GM19240 (cell line): ENCODE measurements around the gene STARD8.
"Not testable (repeated sequence)": the region's sequence is repeated elsewhere in the genome, so short reads cannot be mapped to it uniquely, and the experiment has no call there.

Source experiments
- DNase-seq: peaks from one replicate; pipeline ENCODE4 v3.0.0; 2011; ENCODE audit warnings: low spot score; ENCODE audit not compliant: insufficient read length

Gene STARD8

GRCh38 chrX:68659385-68659784 lies 11.9 kb downstream of the STARD8 start:
- DNase-seq: no peak

GRCh38 chrX:68659786-68660185 lies 12.3 kb downstream of the STARD8 start:
- no peak for DNase-seq

GRCh38 chrX:68660746-68661145 lies 13.3 kb downstream of the STARD8 start:
- DNase-seq: no peak

- no peak for DNase-seq
Measured at GRCh38 chrX:68665502-68665901, 18.0 kb downstream of the STARD8 start.

GRCh38 chrX:68666580-68666979 lies 19.1 kb downstream of the STARD8 start:
- no peak for DNase-seq

- DNase-seq: no peak
Measured at GRCh38 chrX:68669094-68669860, 21.8 kb downstream of the STARD8 start.

- DNase-seq: no peak
Measured at GRCh38 chrX:68669871-68670270, 22.4 kb downstream of the STARD8 start.

- no peak for DNase-seq
Measured at GRCh38 chrX:68671221-68671620, 23.8 kb downstream of the STARD8 start.

- no peak for DNase-seq
Measured at GRCh38 chrX:68672581-68673318, 25.3 kb downstream of the STARD8 start.

- no peak for DNase-seq
Measured at GRCh38 chrX:68675571-68675970, 28.1 kb downstream of the STARD8 start.

GRCh38 chrX:68676335-68676734 lies 28.9 kb downstream of the STARD8 start:
- no peak for DNase-seq

- no peak for DNase-seq
Measured at GRCh38 chrX:68677998-68678397, 30.5 kb downstream of the STARD8 start.

- DNase-seq: no peak
Measured at GRCh38 chrX:68681443-68681941, 34.0 kb downstream of the STARD8 start.

GRCh38 chrX:68682790-68683189 lies 35.3 kb downstream of the STARD8 start:
- no peak for DNase-seq

GRCh38 chrX:68683580-68683979 lies 36.1 kb downstream of the STARD8 start:
- no peak for DNase-seq

GRCh38 chrX:68684291-68684918 lies 36.9 kb downstream of the STARD8 start:
- no peak for DNase-seq

GRCh38 chrX:68684919-68685304 lies 37.4 kb downstream of the STARD8 start:
- DNase-seq: no peak

- DNase-seq: no peak
Measured at GRCh38 chrX:68685685-68686084, 38.2 kb downstream of the STARD8 start.

- no peak for DNase-seq
Measured at GRCh38 chrX:68686097-68686977, 38.9 kb downstream of the STARD8 start.

GRCh38 chrX:68688931-68689330 lies 41.5 kb downstream of the STARD8 start:
- not testable (repeated sequence) for DNase-seq

GRCh38 chrX:68690936-68691501 lies 43.6 kb downstream of the STARD8 start:
- no peak for DNase-seq
